GM18873 (cell line): ENCODE data around the gene TCIRG1.

Source experiments
- ATAC-seq: cut with Tn5 transposase; IDR thresholded peaks from one replicate; pipeline ENCODE4 v1.9.1; 2021; ENCODE audit warnings: mild to moderate bottlenecking, moderate library complexity, moderate number of reproducible peaks; ENCODE audit not compliant: unreplicated experiment, low FRiP score

Gene TCIRG1

DNA sequence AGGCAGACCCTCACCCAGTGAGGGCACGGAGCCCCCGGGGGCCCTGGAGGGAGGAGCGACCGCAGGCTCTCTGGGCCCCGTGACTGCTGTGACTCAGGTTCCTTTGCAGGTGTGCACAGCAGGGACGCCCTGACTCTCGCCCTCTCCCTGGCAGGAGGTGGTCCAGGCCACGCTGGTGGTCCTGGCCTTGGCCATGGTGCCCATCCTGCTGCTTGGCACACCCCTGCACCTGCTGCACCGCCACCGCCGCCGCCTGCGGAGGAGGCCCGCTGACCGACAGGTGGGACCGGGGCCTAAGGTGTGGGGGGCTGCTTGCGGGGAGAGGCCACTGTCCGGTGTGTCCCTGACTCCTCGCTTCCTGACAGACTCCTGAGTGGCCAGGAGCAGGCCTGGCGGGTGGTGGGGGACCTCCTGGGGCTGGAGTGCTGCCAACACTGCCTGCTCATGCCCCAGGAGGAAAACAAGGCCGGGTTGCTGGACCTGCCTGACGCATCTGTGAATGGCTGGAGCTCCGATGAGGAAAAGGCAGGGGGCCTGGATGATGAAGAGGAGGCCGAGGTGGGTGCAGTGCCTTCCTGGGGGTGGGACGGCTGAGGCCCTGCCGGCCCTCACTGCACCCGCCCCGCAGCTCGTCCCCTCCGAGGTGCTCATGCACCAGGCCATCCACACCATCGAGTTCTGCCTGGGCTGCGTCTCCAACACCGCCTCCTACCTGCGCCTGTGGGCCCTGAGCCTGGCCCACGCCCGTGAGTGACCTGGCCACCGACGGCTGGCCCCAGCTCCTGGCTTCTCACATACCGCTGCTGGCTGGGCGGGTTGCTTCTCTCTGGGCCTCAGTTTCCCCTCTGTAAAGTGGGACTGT lies 10.9 kb downstream of the TCIRG1 start:
- ATAC-seq, result no peak

DNA sequence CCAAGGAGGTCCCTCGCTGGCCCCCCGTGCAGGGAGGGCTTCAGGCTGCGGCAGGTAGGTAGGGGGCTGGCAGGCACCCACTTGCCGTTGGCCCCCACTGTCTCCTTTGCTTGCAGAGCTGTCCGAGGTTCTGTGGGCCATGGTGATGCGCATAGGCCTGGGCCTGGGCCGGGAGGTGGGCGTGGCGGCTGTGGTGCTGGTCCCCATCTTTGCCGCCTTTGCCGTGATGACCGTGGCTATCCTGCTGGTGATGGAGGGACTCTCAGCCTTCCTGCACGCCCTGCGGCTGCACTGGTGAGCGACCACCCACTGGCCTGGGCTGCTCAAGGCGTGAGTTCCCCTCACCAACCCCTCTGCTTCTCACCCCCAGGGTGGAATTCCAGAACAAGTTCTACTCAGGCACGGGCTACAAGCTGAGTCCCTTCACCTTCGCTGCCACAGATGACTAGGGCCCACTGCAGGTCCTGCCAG lies 11.6 kb downstream of the TCIRG1 start:
- no peak for ATAC-seq

DNA sequence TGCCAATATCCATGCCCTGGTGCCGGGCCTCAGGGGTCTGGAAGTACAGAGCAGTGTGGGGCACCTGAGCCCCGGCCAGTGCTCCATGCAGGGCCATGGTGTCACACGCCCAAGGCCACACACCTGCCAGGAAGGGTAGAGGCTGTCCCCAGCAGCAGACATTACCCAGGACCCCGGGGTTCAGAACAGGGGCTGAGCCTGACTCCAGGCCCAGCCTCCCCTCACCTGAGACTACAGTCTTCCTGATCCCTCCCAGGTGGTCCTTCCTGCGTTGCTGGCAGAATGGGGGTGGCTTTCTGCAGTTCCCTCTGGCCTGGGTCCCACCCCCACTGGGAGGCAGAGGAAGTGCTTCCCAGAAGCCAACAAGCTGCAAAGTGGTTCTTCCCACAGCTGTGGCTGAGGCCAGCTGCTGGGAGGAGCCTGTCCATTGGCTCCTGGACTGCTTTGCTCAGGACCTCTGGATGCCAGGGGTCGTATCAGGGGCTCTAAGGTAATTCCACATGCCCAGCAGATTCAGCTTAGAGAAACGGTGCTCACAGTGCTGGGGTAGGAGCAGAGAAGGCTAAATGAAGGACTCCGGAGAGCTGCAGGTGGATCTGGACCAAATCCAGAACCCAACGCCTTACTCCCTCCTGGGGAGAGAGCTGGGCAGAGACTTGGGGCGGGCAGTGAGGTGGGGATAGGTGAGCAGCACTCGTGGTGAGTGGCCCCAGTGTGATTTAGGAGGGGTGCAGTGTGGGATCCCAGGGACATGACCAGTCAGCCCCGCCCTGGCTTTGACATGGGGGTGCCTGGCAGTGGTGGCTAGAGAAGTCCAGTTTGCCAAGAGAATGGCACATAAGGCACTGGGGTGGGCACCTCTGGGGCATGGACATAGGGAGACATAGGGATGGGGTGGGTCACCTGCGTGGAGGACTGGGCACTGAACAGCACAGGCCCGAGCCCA lies 12.6 kb downstream of the TCIRG1 start:
- ATAC-seq, result no peak

DNA sequence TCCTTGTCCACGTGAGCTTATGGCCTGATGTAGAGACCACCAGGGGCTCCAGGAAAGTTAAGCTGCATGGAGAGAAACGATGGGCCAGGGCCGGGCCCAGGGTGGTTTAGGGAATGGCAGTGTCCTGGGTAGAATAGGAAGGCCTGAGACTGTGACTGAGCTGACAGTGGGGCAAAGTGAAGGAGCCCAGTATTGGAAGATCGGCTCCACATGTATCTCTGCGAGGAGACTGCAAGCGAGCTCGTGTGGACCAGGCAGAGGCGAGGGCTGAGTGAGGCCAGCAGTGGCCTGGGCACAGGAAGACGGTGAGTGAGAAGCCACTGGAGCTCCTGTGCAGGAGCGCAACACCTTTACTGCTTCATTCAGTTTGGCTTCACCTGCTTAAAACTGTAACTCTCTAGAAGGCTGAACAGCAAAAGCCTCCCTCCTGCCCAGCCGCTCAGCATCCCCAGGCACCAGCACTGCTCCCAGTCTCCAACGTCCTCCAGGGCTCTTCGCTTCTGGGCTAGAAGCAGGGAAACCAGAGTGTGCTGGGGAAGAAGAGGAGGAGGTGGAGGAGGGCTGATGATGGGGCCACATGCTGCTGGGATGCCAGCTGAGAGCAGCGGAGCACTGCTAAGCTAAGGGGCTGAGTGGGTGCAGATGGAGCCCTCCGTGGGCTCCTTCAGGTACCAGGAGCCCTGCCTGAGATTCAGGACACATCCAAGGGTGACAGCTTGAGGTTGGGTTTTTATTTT lies 13.5 kb downstream of the TCIRG1 start:
- no peak for ATAC-seq

DNA sequence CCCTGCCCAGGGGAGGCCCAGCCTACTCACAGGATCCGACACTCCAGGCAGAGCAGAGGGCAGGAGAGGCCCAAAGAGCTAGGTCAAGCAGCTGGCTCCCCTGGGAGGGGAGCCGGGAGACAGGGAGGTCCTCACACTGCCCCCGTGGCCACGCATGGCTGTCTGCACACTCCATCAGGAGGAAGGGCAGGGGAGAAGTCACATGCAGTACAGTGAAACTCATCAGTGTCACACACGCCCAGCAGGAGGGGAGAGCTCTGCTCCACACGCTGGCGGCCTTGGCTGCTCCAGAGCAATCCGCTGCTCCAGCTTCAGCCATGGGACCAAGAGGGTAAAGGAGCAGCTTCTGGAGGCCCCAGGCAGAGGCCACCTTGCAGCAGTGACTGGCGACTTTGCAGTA lies 14.3 kb downstream of the TCIRG1 start:
- no peak for ATAC-seq

DNA sequence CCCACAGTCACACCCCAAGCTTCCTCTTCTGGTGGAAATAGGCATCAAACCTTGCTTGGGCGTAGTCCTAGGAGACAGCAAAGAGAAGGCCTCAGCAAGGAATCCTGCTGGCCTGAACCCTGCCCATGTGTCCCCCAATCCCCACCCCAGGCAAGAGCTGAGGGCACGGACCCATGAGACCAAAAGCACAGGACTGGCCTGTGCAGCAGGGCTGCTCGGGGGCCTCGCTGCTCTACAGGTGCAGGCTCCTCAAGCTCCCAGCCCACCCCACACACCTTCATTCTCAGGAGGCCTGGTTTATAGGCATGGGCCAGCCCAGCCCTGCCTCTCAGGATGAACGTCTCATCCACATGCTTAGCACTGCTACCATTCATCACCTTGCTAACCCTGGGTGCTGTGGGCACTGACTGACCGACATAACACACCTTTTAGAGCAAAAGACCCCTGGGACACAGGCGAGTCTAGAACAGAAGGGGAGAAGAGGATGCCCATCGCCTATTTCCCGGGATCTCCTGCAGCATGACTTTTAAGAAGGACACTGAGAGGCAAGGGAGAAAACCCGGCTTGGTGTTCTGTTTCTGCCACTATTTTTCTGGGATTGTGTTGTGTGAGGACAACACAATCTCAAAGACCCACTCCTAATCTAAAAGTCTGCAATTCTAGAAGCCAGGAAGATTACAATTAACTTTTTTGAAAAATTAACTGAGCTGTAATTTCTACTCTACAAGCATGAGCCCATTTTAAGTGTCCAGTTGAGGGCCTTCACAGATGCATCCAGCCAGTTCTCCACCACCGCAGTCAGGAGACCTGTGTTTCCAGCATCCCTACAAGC lies 15.4 kb downstream of the TCIRG1 start:
- no peak for ATAC-seq

DNA sequence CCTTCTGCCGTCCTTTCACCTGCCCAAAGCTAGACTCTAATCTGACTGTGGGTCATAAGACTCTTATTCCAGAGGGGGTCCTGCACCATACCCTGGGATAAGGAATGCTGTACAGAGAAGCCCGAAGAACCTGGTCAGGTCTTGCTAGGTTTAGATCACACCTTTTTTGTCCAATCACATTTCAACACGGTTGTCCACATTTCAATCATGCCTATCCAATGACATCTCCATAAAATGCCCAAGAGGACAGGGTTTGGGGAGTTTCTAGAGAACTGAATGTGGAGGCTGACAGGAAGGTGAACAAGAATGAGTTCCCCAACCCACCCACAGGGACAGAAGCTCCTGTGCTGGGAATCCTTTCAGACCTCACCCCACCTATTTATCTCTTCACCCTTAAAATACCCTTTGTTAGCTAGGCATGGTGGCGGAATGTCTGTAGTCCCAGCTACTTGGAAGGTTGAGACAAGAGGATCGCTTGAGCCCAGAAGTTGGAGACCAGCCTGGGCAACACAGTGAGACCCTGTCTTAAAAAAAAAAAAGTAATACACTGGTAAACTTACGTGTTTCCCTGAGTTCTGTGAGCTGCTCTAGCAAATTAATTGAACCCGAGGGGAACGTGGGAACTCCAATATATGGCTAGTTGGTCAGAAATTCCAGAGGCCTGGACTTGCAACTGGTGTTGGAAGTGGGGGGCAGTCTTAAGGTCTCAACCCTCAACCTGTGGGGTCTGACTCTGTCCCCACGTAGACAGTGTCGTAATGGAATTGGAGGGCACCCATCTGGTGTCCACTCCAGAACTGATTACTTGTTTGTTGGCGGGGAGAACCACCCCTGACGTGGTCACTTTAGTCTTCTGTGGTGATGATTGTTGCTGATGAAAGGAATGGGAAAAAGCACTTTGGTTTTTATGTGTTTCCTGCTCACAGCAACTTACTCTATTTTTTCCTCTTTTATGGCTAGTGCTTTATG lies 17.8 kb downstream of the TCIRG1 start:
- no peak for ATAC-seq

DNA sequence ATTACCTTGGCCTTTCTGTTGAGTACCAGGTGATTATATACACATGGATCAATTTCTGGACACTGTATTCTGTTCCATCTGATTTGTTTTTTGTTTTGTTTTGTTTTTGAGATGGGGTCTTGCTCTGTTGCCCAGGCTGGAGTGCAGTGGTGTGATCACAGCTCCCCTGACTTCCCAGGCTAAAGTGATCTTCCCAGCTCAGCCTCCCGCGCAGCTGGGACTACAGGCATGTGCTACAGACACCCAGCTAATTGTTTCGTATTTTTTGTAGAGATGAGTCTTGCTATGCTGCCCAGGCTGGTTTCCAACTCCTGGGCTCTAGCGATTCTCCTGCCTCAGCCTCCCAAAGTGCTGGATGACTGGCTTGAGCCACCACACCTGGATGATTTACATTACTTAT lies 19.0 kb downstream of the TCIRG1 start:
- no peak for ATAC-seq

DNA sequence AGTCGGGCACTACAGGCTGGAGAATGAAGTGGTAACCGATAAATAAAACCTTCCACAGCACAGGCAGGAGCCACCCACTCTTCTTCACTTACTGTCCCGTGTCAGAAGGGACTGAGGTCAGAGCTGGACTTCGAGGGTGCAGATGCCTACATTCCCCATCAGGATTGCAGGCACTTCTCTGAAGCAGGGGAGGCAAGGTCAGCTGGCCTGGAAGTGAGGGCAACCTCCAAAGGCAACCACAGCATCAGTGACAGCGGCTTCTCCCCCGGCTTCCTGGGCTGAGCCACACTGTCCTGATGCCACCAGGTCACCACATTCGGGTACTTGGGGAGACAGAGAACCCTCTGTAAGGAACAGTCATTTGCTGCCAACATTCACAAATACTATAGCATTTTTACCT lies 22.7 kb downstream of the TCIRG1 start:
- no peak for ATAC-seq

DNA sequence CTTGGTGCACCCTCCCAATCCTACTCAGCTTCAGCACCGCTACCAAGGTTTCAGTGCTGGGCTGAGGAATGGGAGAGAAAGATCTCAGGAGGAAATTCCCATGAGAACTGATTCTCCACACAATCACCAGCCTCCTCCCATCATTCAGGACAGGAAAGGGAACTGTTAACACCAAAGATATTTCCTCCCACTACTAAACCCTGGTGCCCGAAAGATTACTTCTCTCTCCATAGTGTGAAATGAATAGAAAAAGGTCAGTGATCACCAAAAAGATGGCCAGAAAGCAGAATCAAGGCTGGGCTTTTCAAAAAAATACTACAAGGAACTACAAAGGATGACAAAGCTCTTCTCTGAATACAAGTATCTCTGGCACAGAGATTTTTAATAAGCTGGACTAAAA lies 26.1 kb downstream of the TCIRG1 start:
- no peak for ATAC-seq

DNA sequence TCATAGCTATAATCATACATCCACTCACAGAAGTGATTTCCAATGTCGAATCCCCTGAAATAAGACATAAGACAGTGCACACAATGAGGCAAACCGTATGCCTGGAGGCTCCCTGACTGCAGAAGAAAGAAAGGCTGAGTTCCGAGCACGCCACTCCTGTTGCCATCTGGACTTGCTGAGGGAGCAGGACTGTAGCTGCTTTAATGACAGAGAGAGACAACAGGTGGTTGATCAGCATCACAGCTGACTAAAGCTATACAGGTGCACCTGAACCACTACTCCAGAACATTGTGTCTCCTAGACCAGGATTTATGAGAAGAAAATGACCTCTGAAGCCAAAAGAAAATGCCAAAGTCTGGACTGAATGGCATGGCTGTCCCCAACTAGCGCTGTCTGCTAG lies 27.0 kb downstream of the TCIRG1 start:
- no peak for ATAC-seq

DNA sequence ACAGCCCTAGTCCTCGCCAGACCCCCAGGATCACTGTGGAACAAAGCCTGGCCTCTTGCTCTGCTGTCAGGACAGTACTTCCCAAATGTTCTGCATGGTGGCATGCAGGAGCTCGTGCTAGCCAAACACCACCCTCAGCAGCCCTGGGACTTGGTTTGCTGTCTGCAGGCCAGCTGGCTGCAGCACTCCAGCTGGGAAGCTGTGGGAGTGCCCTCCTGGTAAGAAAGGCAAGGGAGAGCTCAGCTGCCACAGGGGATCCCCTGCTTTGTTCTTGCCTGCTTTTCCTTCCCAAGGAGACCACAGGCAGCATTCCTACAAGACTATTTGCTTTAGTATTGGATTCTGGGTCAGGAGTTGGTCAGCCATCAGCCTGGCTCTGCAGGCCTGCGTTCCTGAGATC lies 27.9 kb downstream of the TCIRG1 start:
- no peak for ATAC-seq

DNA sequence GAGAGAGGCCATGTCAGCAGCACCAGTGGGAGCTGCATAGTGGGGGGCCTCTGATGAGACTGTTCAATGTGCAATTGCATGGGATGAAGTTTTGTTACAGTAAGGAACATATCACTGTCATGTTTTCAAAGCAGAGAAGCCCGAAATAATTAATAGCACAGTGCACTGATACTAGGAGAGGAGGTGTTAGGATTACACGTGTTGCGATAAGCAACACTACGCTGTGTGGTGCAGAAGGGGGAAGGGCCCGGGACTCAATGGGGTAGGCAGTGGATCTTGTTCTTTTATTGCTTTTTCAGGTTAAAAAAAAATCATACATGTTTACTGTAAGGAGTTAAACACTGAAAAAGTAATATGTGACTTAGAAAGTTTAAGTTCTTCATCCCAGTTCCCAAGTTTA lies 29.2 kb downstream of the TCIRG1 start:
- ATAC-seq, result no peak

DNA sequence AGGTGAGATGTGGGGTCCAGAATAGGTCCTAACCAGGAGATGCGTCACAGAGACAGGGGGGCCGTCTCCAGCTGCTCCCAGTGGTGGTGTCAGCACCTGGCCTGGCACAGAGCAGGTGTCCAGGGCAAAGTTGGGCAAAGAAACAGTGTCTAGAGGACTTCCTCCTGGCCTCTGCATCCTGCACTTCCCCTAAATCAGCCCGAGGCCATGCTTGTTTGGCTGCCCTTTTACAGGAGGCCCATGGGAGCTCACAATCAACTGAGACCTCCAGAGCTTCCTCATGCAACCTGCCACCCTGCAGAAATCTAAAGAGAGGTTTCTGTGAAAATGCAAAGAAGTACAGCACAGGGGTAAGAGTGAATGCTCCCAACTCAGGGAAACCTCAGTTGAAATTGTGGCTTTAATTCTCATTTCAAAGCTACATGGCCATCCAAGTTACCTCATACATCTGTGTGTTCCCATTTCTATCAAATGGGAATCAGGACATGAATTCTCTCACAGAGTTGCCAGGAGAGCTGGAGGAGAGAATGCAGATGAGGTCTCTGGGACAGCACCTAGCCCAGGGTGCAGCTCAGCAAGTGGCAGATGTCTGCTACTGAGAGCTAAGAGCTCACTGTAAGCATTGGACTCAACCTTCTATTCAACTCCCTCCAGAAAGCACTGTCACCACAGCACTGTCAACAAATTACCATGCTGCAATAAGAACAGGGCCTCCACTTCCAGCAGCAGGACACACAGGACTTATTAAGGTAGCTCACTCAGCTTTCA lies 32.6 kb downstream of the TCIRG1 start:
- ATAC-seq, result no peak

DNA sequence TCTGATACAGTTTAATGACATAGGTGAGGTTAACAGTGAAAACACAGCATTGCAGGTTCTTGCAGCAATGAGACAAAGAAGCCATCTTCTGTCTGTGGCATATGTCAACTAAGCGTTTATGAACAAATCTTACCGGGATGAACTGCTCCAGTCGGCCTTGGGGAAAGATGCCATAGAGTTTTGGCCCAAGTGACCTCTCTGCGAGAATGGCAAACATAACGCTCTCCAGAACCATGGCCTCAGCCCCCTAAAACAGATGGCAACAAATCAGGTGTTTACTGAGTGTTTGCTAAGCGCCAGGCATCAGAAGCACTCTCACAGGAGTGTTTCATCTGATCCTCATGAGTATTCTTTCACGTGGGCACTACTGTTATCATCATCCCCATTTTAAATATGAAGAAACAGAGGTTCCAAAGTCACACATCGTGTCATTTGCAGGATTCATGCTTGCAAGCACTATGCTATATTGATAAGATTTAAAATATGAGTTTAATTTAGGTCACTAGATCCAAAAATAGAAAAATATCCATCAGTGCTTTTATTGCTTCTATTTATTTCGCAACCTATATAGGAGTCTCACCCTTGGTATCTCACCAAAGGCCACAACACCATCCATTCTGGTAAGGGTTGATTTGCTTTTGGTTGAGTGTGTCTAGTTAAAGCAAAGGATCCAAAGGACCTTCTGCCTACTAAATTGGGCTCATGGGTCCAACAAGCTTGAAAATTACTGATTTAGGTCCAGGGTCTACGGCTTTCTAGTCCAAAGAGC lies 35.9 kb downstream of the TCIRG1 start:
- ATAC-seq, result no peak

DNA sequence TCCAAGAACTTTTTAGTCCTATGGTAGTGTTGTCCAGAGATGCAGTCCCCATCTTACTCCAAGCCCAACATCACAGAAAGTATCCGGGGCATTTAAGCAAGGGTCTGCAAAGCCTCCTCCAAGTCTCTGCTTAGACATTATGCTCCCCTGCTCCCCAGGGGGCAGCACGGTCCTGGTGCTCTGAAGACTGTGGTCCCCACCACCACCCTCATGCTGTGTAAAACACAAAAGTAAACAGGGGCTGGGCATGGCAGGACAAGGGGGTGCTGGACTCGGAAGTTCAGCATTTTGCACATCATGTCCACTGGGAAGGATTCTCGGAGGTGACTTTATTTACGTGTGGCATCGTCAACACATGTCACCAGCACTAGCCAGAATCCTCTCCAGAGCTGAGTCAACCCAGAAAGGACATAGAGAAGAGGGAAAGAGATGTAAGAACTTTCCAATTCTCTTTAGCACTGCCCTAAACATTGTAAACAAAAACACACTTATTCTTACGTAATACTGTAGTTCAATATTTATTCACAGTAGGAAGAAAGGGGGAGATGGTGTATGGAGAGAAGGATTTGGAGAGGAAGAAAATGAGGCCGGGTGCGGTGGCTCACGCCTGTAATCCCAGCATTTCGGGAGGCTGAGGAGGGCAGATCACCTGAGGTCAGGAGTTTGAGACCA lies 37.7 kb downstream of the TCIRG1 start:
- ATAC-seq, result no peak
